HEK293 (cell line): ENCODE data around the gene NTSR1.

ENCODE experiments used
- CTCF ChIA-PET: fragments of 350-600 bp; formaldehyde crosslinking; extraction: SDS; loops from one replicate; lab custom pipeline; 2021; ENCODE audit warnings: antibody characterized with exemption; lab: Yijun Ruan, JAX
- POLR2A ChIA-PET: fragments of 300-600 bp; formaldehyde crosslinking; extraction: SDS; loops from one replicate; lab custom pipeline; 2020; ENCODE audit warnings: antibody characterized with exemption, inconsistent platforms; lab: Yijun Ruan, JAX
- H3K27ac ChIP-seq: fragments of 200-500 bp; sonication (Bioruptor generic); 2 replicates; pipeline ENCODE4 v1.5.1; 2014; ENCODE audit warnings: low read depth, low read length, control low read depth, inconsistent platforms; ENCODE audit errors: extremely low read depth
- H3K36me3 ChIP-seq, 2 experiments: fragments of 200-500 bp in 1 of 2; sonication (Bioruptor generic) in 1 of 2; 1 replicate in 1 of 2; 2 replicates in 1 of 2; pipeline ENCODE4 v1.5.1; 2014 to 2017; ENCODE audit warnings: inconsistent platforms in 2 of 2, low read length in 2 of 2; ENCODE audit not compliant: control insufficient read depth in 2 of 2, insufficient read depth in 1 of 2
- H3K4me1 ChIP-seq: fragments of 200-500 bp; sonication (Bioruptor generic); 2 replicates; pipeline ENCODE4 v1.5.1; 2014; ENCODE audit warnings: mild to moderate bottlenecking, low read length, inconsistent platforms; ENCODE audit not compliant: control insufficient read depth, insufficient read depth
- H3K4me3 ChIP-seq: 2 replicates; pipeline ENCODE4 v1.5.1; 2011; ENCODE audit warnings: low read depth, mild to moderate bottlenecking, control low read depth, low read length, moderate library complexity
- H3K9me3 ChIP-seq: fragments of 200-500 bp; sonication (Bioruptor generic); 2 replicates; pipeline ENCODE4 v1.5.1; 2014; ENCODE audit warnings: low read depth, low read length, inconsistent platforms; ENCODE audit not compliant: control insufficient read depth, insufficient read depth
- MZF1 ChIP-seq: fragments of 450-650 bp; formaldehyde crosslinking; IDR thresholded peaks from 2 replicates; pipeline ENCODE4 v1.5.1; 2017; ENCODE audit warnings: missing biosample characterization, missing genetic modification characterization, borderline replicate concordance
- SCRT2 ChIP-seq: fragments of 450-650 bp; formaldehyde crosslinking; IDR thresholded peaks from 2 replicates; pipeline ENCODE4 v1.5.1; 2016; ENCODE audit warnings: missing biosample characterization, missing genetic modification characterization
- YY1 ChIP-seq: fragments of 450-650 bp; formaldehyde crosslinking; IDR thresholded peaks from 2 replicates; pipeline ENCODE4 v1.5.1; 2018; ENCODE audit warnings: missing biosample characterization, missing genetic modification characterization
- ZNF157 ChIP-seq: fragments of 450-650 bp; formaldehyde crosslinking; IDR thresholded peaks from 2 replicates; pipeline ENCODE4 v1.5.1; 2016; ENCODE audit warnings: missing biosample characterization, missing genetic modification characterization
- ZNF23 ChIP-seq: fragments of 450-650 bp; formaldehyde crosslinking; IDR thresholded peaks from 2 replicates; pipeline ENCODE4 v1.5.1; 2016; ENCODE audit warnings: missing biosample characterization, missing genetic modification characterization, borderline replicate concordance
- ZNF24 ChIP-seq: fragments of 450-650 bp; formaldehyde crosslinking; IDR thresholded peaks from 2 replicates; pipeline ENCODE4 v1.5.1; 2016; ENCODE audit warnings: missing biosample characterization, missing genetic modification characterization
- ZNF266 ChIP-seq: fragments of 450-650 bp; formaldehyde crosslinking; IDR thresholded peaks from 2 replicates; pipeline ENCODE4 v1.5.1; 2016; ENCODE audit warnings: missing biosample characterization, missing genetic modification characterization, low read depth
- ZNF292 ChIP-seq: fragments of 450-650 bp; formaldehyde crosslinking; IDR thresholded peaks from 2 replicates; pipeline ENCODE4 v1.5.1; 2016; ENCODE audit warnings: low read depth, missing biosample characterization, missing genetic modification characterization, borderline replicate concordance
- ZNF544 ChIP-seq: fragments of 450-650 bp; formaldehyde crosslinking; IDR thresholded peaks from 2 replicates; pipeline ENCODE4 v1.5.0; 2017; ENCODE audit warnings: missing biosample characterization, missing genetic modification characterization
- ZNF549 ChIP-seq: fragments of 450-650 bp; IDR thresholded peaks from 2 replicates; pipeline ENCODE4 v1.5.1; 2018; ENCODE audit warnings: missing biosample characterization, missing genetic modification characterization, mild to moderate bottlenecking, inconsistent platforms, moderate library complexity
- ZNF555 ChIP-seq: fragments of 450-650 bp; formaldehyde crosslinking; conservative IDR thresholded peaks from 2 replicates; pipeline ENCODE4 v1.5.1; 2017; ENCODE audit warnings: missing biosample characterization, mild to moderate bottlenecking, missing genetic modification characterization, inconsistent platforms
- ZNF558 ChIP-seq: fragments of 450-650 bp; formaldehyde crosslinking; IDR thresholded peaks from 2 replicates; pipeline ENCODE4 v1.5.1; 2016; ENCODE audit warnings: missing biosample characterization, missing genetic modification characterization
- ZNF623 ChIP-seq: fragments of 450-650 bp; formaldehyde crosslinking; IDR thresholded peaks from 2 replicates; pipeline ENCODE4 v1.5.1; 2016; ENCODE audit warnings: missing biosample characterization, missing genetic modification characterization
- ZNF629 ChIP-seq: fragments of 450-650 bp; formaldehyde crosslinking; IDR thresholded peaks from 2 replicates; pipeline ENCODE4 v1.5.1; 2017; ENCODE audit warnings: missing biosample characterization, missing genetic modification characterization
- ZNF639 ChIP-seq: fragments of 450-650 bp; formaldehyde crosslinking; IDR thresholded peaks from 2 replicates; pipeline ENCODE4 v1.5.1; 2016; ENCODE audit warnings: missing biosample characterization, missing genetic modification characterization
- ZNF658 ChIP-seq: fragments of 450-650 bp; formaldehyde crosslinking; IDR thresholded peaks from 2 replicates; pipeline ENCODE4; 2016; ENCODE audit warnings: missing biosample characterization, missing genetic modification characterization
- ZNF670 ChIP-seq: fragments of 450-650 bp; formaldehyde crosslinking; IDR thresholded peaks from 2 replicates; pipeline ENCODE4 v1.5.1; 2016; ENCODE audit warnings: missing biosample characterization, missing genetic modification characterization, low read depth
- ZNF707 ChIP-seq: fragments of 450-650 bp; formaldehyde crosslinking; IDR thresholded peaks from 2 replicates; pipeline ENCODE4 v1.5.1; 2016; ENCODE audit warnings: missing biosample characterization, missing genetic modification characterization
- ZNF785 ChIP-seq: fragments of 450-650 bp; formaldehyde crosslinking; IDR thresholded peaks from 2 replicates; pipeline ENCODE4 v1.5.1; 2016; ENCODE audit warnings: missing biosample characterization, missing genetic modification characterization
- TF ChIP-seq, protein P1 (sequence below): fragments of 450-650 bp; formaldehyde crosslinking; IDR thresholded peaks from 2 replicates; pipeline ENCODE4 v1.5.1; 2016; ENCODE audit warnings: missing biosample characterization, missing genetic modification characterization
- TF ChIP-seq, protein P2 (sequence below): fragments of 450-650 bp; formaldehyde crosslinking; IDR thresholded peaks from 2 replicates; pipeline ENCODE4 v1.5.1; 2016; ENCODE audit warnings: missing biosample characterization, missing genetic modification characterization

Gene NTSR1

GRCh38 chr20:62728781-62729300 lies 20.2 kb downstream of the NTSR1 start:
- POLR2A ChIA-PET: interaction anchor here (0.7 kb wide), 1 partner anchor 508 kb away, joined by 4 read pairs; no protein-coding TSS in a partner anchor
- H3K4me1 ChIP-seq: no peaks in the 10 kb centered on the region
- no peak for TF ChIP-seq ZNF549 (tag by site-specific recombination)
- no peak for TF ChIP-seq ZNF555 (tag by site-specific recombination)
- TF ChIP-seq ZNF785 (tag by site-specific recombination): no peak
- TF ChIP-seq ZNF707 (tag by site-specific recombination): no peak
- TF ChIP-seq ZNF639: no peak
- no peak for TF ChIP-seq ZNF24 (tag by site-specific recombination)
- TF ChIP-seq ZNF658 (tag by site-specific recombination): no peak
- TF ChIP-seq, all 188 proteins: peak for 0
- H3K9me3 ChIP-seq: no peaks in the 10 kb centered on the region
- no peak overlapping the region for H3K4me3 ChIP-seq
- H3K27ac ChIP-seq: no peak overlapping the region
- no peaks in the 10 kb centered on the region for H3K36me3 ChIP-seq
- CTCF ChIA-PET: interaction anchor here (1.0 to 1.8 kb wide), 2 partner anchors 61 to 63 kb away, joined by 3 to 4 read pairs; no protein-coding TSS in a partner anchor

GRCh38 chr20:62730481-62730880 lies 21.8 kb downstream of the NTSR1 start:
- H3K4me1 ChIP-seq: no peaks in the 10 kb centered on the region
- ChIA-PET CTCF (no interaction called here), POLR2A (interaction anchor here (0.6 to 1.1 kb wide), 2 partner anchors 14 to 70 kb away, joined by 3 read pairs; no protein-coding TSS in a partner anchor)

GRCh38 chr20:62732031-62732760 lies 23.6 kb downstream of the NTSR1 start:
- POLR2A ChIA-PET: no interaction called here
- H3K4me1 ChIP-seq: no peaks in the 10 kb centered on the region

More at GRCh38 chr20:62730481-62730880, 21.8 kb downstream of the NTSR1 start:
- H3K36me3 ChIP-seq: no peaks in the 10 kb centered on the region
- H3K4me3 ChIP-seq: no peak overlapping the region
- no peaks in the 10 kb centered on the region for H3K9me3 ChIP-seq
- no peak for TF ChIP-seq ZNF157 (tag by site-specific recombination)
- TF ChIP-seq YY1 (tag by site-specific recombination): no peak
- no peak for TF ChIP-seq ZNF23
- no peak for TF ChIP-seq ZNF670 (tag by site-specific recombination)
- TF ChIP-seq ZNF558 (tag by site-specific recombination): no peak
- H3K27ac ChIP-seq: no peak overlapping the region

More at GRCh38 chr20:62732031-62732760, 23.6 kb downstream of the NTSR1 start:
- CTCF ChIA-PET: interaction anchor here (0.6 kb wide), 1 partner anchor 46 kb away, joined by 5 read pairs; no protein-coding TSS in a partner anchor
- H3K27ac ChIP-seq: no peak overlapping the region
- TF ChIP-seq ZNF266 (tag by site-specific recombination): no peak
- TF ChIP-seq ZNF292 (tag by site-specific recombination): no peak
- TF ChIP-seq ZNF629: no peak
- no peak for TF ChIP-seq ZNF544
- no peak for TF ChIP-seq SCRT2
- TF ChIP-seq ZNF785 (tag by site-specific recombination): no peak
- no peak for TF ChIP-seq ZNF623 (tag by site-specific recombination)
- TF ChIP-seq, protein P1, sequence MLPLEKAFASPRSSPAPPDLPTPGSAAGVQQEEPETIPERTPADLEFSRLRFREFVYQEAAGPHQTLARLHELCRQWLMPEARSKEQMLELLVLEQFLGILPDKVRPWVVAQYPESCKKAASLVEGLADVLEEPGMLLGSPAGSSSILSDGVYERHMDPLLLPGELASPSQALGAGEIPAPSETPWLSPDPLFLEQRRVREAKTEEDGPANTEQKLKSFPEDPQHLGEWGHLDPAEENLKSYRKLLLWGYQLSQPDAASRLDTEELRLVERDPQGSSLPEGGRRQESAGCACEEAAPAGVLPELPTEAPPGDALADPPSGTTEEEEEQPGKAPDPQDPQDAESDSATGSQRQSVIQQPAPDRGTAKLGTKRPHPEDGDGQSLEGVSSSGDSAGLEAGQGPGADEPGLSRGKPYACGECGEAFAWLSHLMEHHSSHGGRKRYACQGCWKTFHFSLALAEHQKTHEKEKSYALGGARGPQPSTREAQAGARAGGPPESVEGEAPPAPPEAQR (tag by site-specific recombination): no peak
- TF ChIP-seq MZF1 (tag by site-specific recombination): no peak
- TF ChIP-seq, protein P2, sequence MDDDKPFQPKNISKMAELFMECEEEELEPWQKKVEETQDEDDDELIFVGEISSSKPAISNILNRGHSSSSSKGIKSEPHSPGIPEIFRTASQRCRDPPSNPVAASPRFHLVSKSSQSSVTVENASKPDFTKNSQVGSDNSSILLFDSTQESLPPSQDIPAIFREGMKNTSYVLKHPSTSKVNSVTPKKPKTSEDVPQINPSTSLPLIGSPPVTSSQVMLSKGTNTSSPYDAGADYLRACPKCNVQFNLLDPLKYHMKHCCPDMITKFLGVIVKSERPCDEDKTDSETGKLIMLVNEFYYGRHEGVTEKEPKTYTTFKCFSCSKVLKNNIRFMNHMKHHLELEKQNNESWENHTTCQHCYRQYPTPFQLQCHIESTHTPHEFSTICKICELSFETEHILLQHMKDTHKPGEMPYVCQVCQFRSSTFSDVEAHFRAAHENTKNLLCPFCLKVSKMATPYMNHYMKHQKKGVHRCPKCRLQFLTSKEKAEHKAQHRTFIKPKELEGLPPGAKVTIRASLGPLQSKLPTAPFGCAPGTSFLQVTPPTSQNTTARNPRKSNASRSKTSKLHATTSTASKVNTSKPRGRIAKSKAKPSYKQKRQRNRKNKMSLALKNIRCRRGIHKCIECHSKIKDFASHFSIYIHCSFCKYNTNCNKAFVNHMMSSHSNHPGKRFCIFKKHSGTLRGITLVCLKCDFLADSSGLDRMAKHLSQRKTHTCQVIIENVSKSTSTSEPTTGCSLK (tag by site-specific recombination): no peak
- no peaks in the 10 kb centered on the region for H3K36me3 ChIP-seq
- no peak overlapping the region for H3K4me3 ChIP-seq
- H3K9me3 ChIP-seq: no peaks in the 10 kb centered on the region
